ENCODE measurements around the gene NUCKS1. TPM values are rescaled to one million over a fixed set of nuclear protein-coding genes. Genes with fewer than 3 reads are reported as not detected.

The NUCKS1 gene
- total RNA-seq, 1 experiment from 2014 or later: 205 TPM

GRCh38 chr1:205670150-205670446 lies 79.9 kb downstream of the NUCKS1 start:
- no peak overlapping the region for H3K4me3 Mint-ChIP-seq (ENCODE audit: unreplicated experiment)
- intact Hi-C loops (cut with micrococcal nuclease; ENCODE audit: unreplicated experiment): no loop called here
- BruUV-seq (replicated peaks): no TSS peak
- CTCF ChIA-PET: interaction anchor here (3.5 kb wide), 1 partner anchor 11 kb away, joined by 15 read pairs; no protein-coding TSS in a partner anchor
- DNase-seq: no peak
- H3K36me3 Mint-ChIP-seq (ENCODE audit: insufficient read depth, unreplicated experiment): peaks cover 4% of the 10 kb centered on the region
- POLR2A ChIA-PET: no interaction called here
- no peak overlapping the region for H3K27ac Mint-ChIP-seq (ENCODE audit: unreplicated experiment)
- no peaks in the 10 kb centered on the region for H3K9me3 Mint-ChIP-seq (ENCODE audit: unreplicated experiment)
- no peaks in the 10 kb centered on the region for H3K36me3 ChIP-seq (ENCODE audit: control insufficient read depth, insufficient read depth, low read length)
- H3K4me1 Mint-ChIP-seq (ENCODE audit: low read depth, unreplicated experiment): peaks cover 32% of the 10 kb centered on the region
- peaks cover 51% of the 10 kb centered on the region for H3K4me1 ChIP-seq
- no peaks in the 10 kb centered on the region for H3K27me3 Mint-ChIP-seq (ENCODE audit: insufficient read depth, unreplicated experiment)
- H3K27me3 ChIP-seq (replicated peaks; ENCODE audit: control insufficient read depth, insufficient read depth, low read length): no peaks in the 10 kb centered on the region
- no peak overlapping the region for H3K4me3 ChIP-seq (ENCODE audit: low read depth, low read length)
- TF ChIP-seq, protein P1, sequence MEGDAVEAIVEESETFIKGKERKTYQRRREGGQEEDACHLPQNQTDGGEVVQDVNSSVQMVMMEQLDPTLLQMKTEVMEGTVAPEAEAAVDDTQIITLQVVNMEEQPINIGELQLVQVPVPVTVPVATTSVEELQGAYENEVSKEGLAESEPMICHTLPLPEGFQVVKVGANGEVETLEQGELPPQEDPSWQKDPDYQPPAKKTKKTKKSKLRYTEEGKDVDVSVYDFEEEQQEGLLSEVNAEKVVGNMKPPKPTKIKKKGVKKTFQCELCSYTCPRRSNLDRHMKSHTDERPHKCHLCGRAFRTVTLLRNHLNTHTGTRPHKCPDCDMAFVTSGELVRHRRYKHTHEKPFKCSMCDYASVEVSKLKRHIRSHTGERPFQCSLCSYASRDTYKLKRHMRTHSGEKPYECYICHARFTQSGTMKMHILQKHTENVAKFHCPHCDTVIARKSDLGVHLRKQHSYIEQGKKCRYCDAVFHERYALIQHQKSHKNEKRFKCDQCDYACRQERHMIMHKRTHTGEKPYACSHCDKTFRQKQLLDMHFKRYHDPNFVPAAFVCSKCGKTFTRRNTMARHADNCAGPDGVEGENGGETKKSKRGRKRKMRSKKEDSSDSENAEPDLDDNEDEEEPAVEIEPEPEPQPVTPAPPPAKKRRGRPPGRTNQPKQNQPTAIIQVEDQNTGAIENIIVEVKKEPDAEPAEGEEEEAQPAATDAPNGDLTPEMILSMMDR (IDR thresholded peaks at IDR 0.05; ENCODE audit: insufficient read depth in 1 of 2, low read depth in 1 of 2, low read length in 1 of 2, severe bottlenecking in 1 of 2, unreplicated experiment in 1 of 2): no peak
- no peaks in the 10 kb centered on the region for H3K9me3 ChIP-seq

DNA sequence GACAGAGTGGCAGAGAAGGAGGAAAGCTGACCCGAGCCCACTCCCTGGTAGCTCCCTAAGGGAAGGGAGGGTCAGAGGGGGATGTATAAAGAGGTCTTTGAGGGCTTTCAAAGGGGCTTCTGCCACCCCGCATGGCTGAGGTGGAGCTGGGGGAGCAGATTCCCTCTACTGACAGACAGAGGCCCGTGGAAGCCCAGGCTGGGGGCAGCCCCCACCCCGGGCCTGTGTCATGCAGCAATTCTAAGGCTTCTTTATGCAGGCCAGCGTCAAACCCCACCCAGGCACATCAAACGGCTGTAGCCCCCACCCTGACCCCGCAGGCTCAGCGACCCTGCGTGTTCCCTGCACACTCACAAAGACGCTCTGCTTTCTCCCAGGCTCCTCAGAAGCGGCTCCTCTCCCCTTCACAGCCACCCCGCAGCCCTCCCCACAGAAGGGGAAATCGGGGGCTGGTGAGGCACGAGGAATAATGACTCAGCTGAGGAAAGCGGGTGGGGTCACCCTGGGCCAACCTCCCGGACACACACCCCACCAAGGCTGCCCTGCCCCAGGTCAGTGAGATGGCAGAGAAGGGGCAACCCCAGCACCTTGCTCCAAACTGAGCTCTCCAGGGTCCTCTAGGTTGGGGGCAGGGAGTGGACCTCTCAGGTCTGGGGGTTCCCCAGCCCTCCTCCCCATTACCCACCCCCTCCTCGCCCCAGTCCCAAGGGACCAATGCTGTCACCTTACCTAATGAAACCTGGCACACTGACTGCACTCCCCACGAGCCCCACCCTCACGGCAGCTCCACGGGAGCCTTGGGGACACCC lies 80.4 kb downstream of the NUCKS1 start:
- CTCF ChIA-PET: interaction anchor here (3.5 kb wide), 1 partner anchor 11 kb away, joined by 15 read pairs; no protein-coding TSS in a partner anchor
- DNase-seq: no peak
- Histone ChIP-seq H3K4me3 (ENCODE audit: low read depth, low read length) (no peak overlapping the region), H3K36me3 (ENCODE audit: control insufficient read depth, insufficient read depth, low read length) (no peaks in the 10 kb centered on the region), H3K27me3 (replicated peaks; ENCODE audit: control insufficient read depth, insufficient read depth, low read length) (no peaks in the 10 kb centered on the region), H3K9me3 (no peaks in the 10 kb centered on the region), H3K4me1 (peaks cover 50% of the 10 kb centered on the region)
- Mint-ChIP-seq H3K9me3 (ENCODE audit: unreplicated experiment) (no peaks in the 10 kb centered on the region), H3K36me3 (ENCODE audit: insufficient read depth, unreplicated experiment) (peaks cover 4% of the 10 kb centered on the region), H3K4me1 (ENCODE audit: low read depth, unreplicated experiment) (peaks cover 32% of the 10 kb centered on the region), H3K27ac (ENCODE audit: unreplicated experiment) (no peak overlapping the region), H3K27me3 (ENCODE audit: insufficient read depth, unreplicated experiment) (no peaks in the 10 kb centered on the region), H3K4me3 (ENCODE audit: unreplicated experiment) (no peak overlapping the region)
- no TSS peak for BruUV-seq (replicated peaks)
- TF ChIP-seq, protein P1 (IDR thresholded peaks at IDR 0.05; ENCODE audit: insufficient read depth in 1 of 2, low read depth in 1 of 2, low read length in 1 of 2, severe bottlenecking in 1 of 2, unreplicated experiment in 1 of 2): no peak
- intact Hi-C loops (cut with micrococcal nuclease; ENCODE audit: unreplicated experiment): no loop called here
- POLR2A ChIA-PET: no interaction called here

GRCh38 chr1:205668951-205669340 lies 81.0 kb downstream of the NUCKS1 start:
- peak in 1 of 2 experiments; percentile 35 for DNase-seq
- H3K36me3 ChIP-seq (ENCODE audit: control insufficient read depth, insufficient read depth, low read length): no peaks in the 10 kb centered on the region
- no peaks in the 10 kb centered on the region for H3K27me3 ChIP-seq (replicated peaks; ENCODE audit: control insufficient read depth, insufficient read depth, low read length)
- H3K4me3 ChIP-seq (ENCODE audit: low read depth, low read length): no peak overlapping the region
- Mint-ChIP-seq H3K36me3 (ENCODE audit: insufficient read depth, unreplicated experiment) (peaks cover 4% of the 10 kb centered on the region), H3K4me3 (ENCODE audit: unreplicated experiment) (no peak overlapping the region), H3K4me1 (ENCODE audit: low read depth, unreplicated experiment) (peaks cover 32% of the 10 kb centered on the region), H3K27me3 (ENCODE audit: insufficient read depth, unreplicated experiment) (no peaks in the 10 kb centered on the region), H3K9me3 (ENCODE audit: unreplicated experiment) (no peaks in the 10 kb centered on the region), H3K27ac (ENCODE audit: unreplicated experiment) (no peak overlapping the region)
- no peaks in the 10 kb centered on the region for H3K9me3 ChIP-seq
- intact Hi-C loops (cut with micrococcal nuclease; ENCODE audit: unreplicated experiment): no loop called here
- BruUV-seq (replicated peaks): no TSS peak
- POLR2A ChIA-PET: no interaction called here
- CTCF ChIA-PET: interaction anchor here (3.5 kb wide), 1 partner anchor 10 kb away, joined by 15 read pairs; no protein-coding TSS in a partner anchor
- TF ChIP-seq, protein P1 (IDR thresholded peaks at IDR 0.05; ENCODE audit: insufficient read depth in 1 of 2, low read depth in 1 of 2, low read length in 1 of 2, severe bottlenecking in 1 of 2, unreplicated experiment in 1 of 2): no peak
- H3K4me1 ChIP-seq: peaks cover 50% of the 10 kb centered on the region
